Ramos (cell line): ENCODE data around the gene RPS17.

Experiments
- in situ Hi-C: fragments of 300-500 bp; cut with MboI; formaldehyde crosslinking; loops from one replicate; pipeline ENCODE4 v1.14.3; 2022; ENCODE audit warnings: low sequenced_read_pairs; ENCODE audit not compliant: unreplicated experiment

RPS17 gene

GRCh38 chr15:82549199-82549665 is 9.0 kb upstream of the RPS17 start:
- in situ Hi-C loops, result loop anchor here (25.0 kb wide), 2 partner anchors 288 to 1237 kb away; partner anchors contain the start of gene STARD5

GRCh38 chr15:82548700-82549099 is 8.4 kb upstream of the RPS17 start:
- in situ Hi-C loops, result loop anchor here (25.0 kb wide), 2 partner anchors 289 to 1236 kb away; partner anchors contain the start of gene STARD5

DNA sequence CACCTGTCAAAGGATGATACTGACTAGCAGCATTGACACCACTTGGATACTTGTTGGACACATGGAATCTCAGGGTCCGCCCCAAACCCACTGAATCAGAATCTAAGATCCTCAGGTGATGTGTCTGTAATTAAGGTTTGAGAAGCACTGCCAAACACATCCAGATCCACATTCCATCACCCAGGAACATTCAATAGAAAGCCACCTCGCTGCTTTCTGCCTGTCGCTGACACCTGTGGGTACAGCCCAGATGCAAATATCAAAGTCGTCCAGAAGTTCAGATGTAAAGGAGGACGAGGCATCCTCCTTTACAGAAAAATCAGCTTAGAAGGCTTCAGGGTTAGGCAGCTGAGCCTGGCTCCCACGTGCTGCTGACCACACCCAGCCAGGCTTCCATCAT is 5.2 kb upstream of the RPS17 start:
- in situ Hi-C loops, result loop anchor here (25.0 kb wide), 2 partner anchors 292 to 1233 kb away; partner anchors contain the start of gene STARD5

GRCh38 chr15:82545002-82545401 is 4.7 kb upstream of the RPS17 start:
- in situ Hi-C loops, result loop anchor here (25.0 kb wide), 2 partner anchors 292 to 1233 kb away; partner anchors contain the start of gene STARD5

DNA sequence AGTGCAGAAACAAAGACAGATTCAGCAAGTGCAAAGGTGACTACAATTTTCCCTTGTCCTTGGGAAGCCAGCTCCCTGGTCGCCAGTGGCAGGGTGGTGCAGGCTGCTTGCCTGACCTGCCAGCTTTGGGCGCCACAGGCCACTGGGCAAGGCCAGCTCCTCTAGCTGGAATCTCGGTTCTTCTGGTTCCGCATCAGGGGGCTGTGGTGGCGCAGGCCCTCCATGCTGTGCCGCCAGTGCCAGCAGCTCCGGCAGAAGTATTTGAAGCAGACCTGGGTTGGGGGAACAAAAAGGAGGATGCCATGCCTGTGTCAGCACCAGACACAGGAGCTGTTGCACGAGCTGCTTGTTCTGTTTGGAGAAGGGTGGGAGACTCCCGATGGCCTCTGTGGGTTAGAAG is 4.2 kb upstream of the RPS17 start:
- in situ Hi-C loops, result loop anchor here (25.0 kb wide), 2 partner anchors 293 to 1232 kb away; partner anchors contain the start of gene STARD5

DNA sequence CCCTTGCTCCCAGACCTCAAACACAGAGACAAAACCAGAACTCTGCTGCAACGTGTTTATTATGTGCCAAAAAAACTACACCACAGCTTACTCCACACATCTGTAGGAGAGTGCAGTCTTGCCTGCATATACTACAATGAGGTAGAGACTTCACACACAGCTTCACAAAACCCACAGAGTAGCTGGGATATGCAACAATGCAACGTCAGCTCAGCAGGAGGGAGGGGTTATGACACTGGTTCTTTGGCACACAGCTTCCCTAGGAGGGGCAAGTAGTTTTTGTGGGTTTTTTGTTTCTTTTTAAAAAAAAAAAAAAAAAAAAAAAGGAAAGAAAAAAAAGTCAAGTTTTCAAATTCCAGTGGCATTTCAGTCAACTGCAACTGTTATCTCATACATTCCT is 2.9 kb upstream of the RPS17 start:
- in situ Hi-C loops, result loop anchor here (25.0 kb wide), 2 partner anchors 294 to 1231 kb away; partner anchors contain the start of gene STARD5

DNA sequence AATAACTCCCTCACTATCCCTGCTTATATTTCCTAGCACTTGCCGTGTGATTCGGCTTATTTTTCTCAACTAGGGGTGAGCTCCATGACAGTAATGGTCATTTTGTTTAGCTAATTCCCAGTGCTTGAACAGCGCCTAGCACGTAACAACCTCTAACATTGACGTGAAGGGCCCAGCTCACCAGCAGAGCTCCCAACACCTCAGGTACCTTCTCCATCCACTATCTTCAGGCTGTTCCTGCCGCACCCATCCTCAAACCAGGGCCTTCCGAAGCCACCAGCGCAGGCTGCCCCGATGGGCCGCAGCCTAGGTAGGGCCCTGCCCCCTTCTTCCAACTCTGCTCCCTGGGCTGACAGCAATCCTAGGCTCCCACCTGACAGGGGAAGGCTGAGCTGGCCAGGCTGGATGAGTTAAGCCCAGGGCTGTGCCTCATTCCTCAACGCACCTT is 751 bp upstream of the RPS17 start:
- in situ Hi-C loops, result loop anchor here (25.0 kb wide), 2 partner anchors 296 to 1229 kb away; partner anchors contain the start of gene STARD5

DNA sequence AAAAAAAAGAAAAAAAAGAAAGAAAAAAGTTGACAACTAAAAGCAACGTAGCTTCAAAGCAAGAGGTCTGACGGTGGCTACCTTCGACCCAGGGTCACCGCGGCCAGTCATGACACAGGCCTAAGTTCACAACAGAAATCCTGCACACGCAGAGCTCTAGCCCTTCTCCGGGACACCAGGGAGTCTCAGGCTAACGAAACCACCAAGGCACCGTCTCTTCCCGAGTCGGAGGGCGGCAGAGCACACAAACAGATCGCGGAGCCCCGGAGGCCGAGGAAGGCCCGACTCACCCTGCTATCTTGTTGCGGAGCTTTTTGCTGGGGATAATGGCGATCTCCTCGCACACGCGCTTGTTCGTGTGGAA is 584 bp downstream of the RPS17 start:
- in situ Hi-C loops, result loop anchor here (10.0 to 25.0 kb wide), 3 partner anchors 298 to 1227 kb away; partner anchors contain the start of gene STARD5

GRCh38 chr15:82538961-82539690 is 1.1 kb downstream of the RPS17 start:
- in situ Hi-C loops, result loop anchor here (10.0 to 25.0 kb wide), 3 partner anchors 298 to 1227 kb away; partner anchors contain the start of gene STARD5

GRCh38 chr15:82537351-82537908 is 2.8 kb downstream of the RPS17 start:
- in situ Hi-C loops, result loop anchor here (10.0 to 25.0 kb wide), 3 partner anchors 300 to 1225 kb away; partner anchors contain the start of gene STARD5

GRCh38 chr15:82536409-82537350 is 3.6 kb downstream of the RPS17 start:
- in situ Hi-C loops, result loop anchor here (10.0 to 25.0 kb wide), 3 partner anchors 301 to 1224 kb away; partner anchors contain the start of gene STARD5

- in situ Hi-C loops, result loop anchor here (10.0 to 25.0 kb wide), 3 partner anchors 302 to 1223 kb away; partner anchors contain the start of gene STARD5
Observed at GRCh38 chr15:82535566-82536408, 4.5 kb downstream of the RPS17 start.

DNA sequence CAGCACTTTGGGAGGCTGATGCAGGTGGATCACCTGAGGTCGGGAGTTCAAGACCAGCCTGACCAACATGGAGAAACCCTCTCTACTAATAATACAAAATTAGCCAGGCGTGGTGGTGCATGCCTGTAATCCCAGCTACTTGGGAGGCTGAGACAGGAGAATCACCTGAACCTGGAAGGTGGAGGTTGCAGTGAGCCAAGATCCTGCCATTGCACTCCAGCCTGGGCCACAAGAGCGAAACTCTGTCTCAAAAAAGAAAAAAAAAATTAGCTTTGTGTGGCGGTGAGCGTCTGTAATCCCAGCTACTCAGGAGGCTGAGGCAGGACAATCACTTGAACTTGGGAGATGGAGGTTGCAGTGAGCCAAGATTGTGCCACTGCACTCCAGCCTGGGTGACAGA is 5.1 kb downstream of the RPS17 start:
- in situ Hi-C loops, result loop anchor here (10.0 to 25.0 kb wide), 3 partner anchors 302 to 1223 kb away; partner anchors contain the start of gene STARD5

DNA sequence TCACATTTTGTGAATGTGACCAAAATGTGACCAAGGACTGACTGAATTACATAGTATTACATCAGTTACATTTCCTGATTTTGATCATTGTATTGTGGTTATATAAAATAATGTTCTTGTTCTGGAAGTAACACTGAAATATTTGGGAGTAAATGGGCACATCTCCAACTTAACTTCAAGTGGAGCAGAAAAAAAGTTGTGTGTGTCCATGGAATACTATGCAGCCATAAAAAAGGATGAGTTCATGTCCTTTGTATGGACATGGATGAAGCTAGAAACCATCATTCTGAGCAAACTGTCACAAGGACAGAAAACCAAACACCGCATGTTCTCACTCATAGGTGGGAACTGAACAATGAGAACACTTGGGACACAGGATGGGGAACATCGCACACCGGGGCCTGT is 5.8 kb downstream of the RPS17 start:
- in situ Hi-C loops, result loop anchor here (10.0 to 25.0 kb wide), 3 partner anchors 303 to 1222 kb away; partner anchors contain the start of gene STARD5

- in situ Hi-C loops, result loop anchor here (10.0 to 25.0 kb wide), 3 partner anchors 304 to 1222 kb away; partner anchors contain the start of gene STARD5
Observed at GRCh38 chr15:82533801-82534200, 6.5 kb downstream of the RPS17 start.

- in situ Hi-C loops, result loop anchor here (10.0 to 25.0 kb wide), 3 partner anchors 304 to 1221 kb away; partner anchors contain the start of gene STARD5
Observed at GRCh38 chr15:82532991-82533481, 7.2 kb downstream of the RPS17 start.

- in situ Hi-C loops, result loop anchor here (10.0 to 25.0 kb wide), 3 partner anchors 305 to 1220 kb away; partner anchors contain the start of gene STARD5
Observed at GRCh38 chr15:82532383-82532990, 7.8 kb downstream of the RPS17 start.
